PC-9 (cell line): ENCODE data around the gene FAM229A. TPM values are rescaled to one million over a fixed set of nuclear protein-coding genes. Genes with fewer than 3 reads are reported as not detected.

ENCODE experiments used
- BruUV-seq: library from RNA; stranded (reverse); fragments of 400-500 nt; replicated peaks from 2 replicates; lab custom pipeline; 2021; lab: Mats Ljungman, UMichigan
- CTCF ChIA-PET: fragments of 300-600 bp; sonication (Branson Sonifier 250); formaldehyde crosslinking; loops from one replicate; lab custom pipeline; 2022; ENCODE audit warnings: antibody characterized with exemption; lab: Charles Lee
- POLR2A ChIA-PET: fragments of 300-600 bp; sonication (Branson Sonifier 250); formaldehyde crosslinking; loops from one replicate; lab custom pipeline; 2022; ENCODE audit warnings: antibody characterized with exemption; ENCODE audit not compliant: unreplicated experiment; lab: Charles Lee
- DNase-seq, 2 experiments: peaks; one replicate each; pipeline versions ENCODE4 v3.0.0 to v3.0.0-alpha.2; 2015 to 2022; ENCODE audit warnings: mixed read lengths in 1 of 2
- H2AFZ ChIP-seq: fragments of 200-600 bp; sonication (generic); 2 replicates; pipeline ENCODE4 v1.8.1; 2017; ENCODE audit warnings: antibody characterized with exemption
- H3F3A ChIP-seq: fragments of 200-600 bp; sonication (generic); 2 replicates; pipeline ENCODE4 v1.8.1; 2017; ENCODE audit warnings: antibody characterized with exemption, mild to moderate bottlenecking, low read depth; ENCODE audit not compliant: insufficient read depth
- H3K27ac ChIP-seq: fragments of 200-600 bp; sonication (generic); 2 replicates; pipeline ENCODE4 v1.6.1; 2016; ENCODE audit warnings: mixed run types
- H3K27me3 ChIP-seq: fragments of 200-600 bp; sonication (generic); 2 replicates; pipeline ENCODE4 v1.6.1; 2016; ENCODE audit warnings: low read depth, mixed run types; ENCODE audit not compliant: insufficient read depth
- H3K36me3 ChIP-seq: fragments of 200-600 bp; sonication (generic); 2 replicates; pipeline ENCODE4 v1.6.1; 2016; ENCODE audit warnings: low read depth, mixed run types
- H3K4me1 ChIP-seq: fragments of 200-600 bp; sonication (generic); replicated peaks from 2 replicates; pipeline ENCODE4 v1.6.1; 2016; ENCODE audit warnings: mixed run types; ENCODE audit not compliant: insufficient read depth
- H3K4me2 ChIP-seq: fragments of 200-600 bp; sonication (generic); 2 replicates; pipeline ENCODE4 v1.6.1; 2017; ENCODE audit warnings: mixed run types
- H3K4me3 ChIP-seq: fragments of 200-600 bp; sonication (generic); 2 replicates; pipeline ENCODE4 v1.6.1; 2016; ENCODE audit warnings: mixed run types
- H3K79me2 ChIP-seq: fragments of 200-600 bp; sonication (generic); 2 replicates; pipeline ENCODE4 v1.6.1; 2017; ENCODE audit warnings: low read depth, mixed run types
- H3K9me2 ChIP-seq: fragments of 200-600 bp; sonication (generic); 2 replicates; pipeline ENCODE4 v1.8.1; 2017; ENCODE audit warnings: mild to moderate bottlenecking; ENCODE audit not compliant: insufficient read depth
- H3K9me3 ChIP-seq: fragments of 200-600 bp; sonication (generic); 2 replicates; pipeline ENCODE4 v1.8.1; 2016; ENCODE audit warnings: low read depth; ENCODE audit not compliant: insufficient read depth
- H4K20me1 ChIP-seq: fragments of 200-600 bp; sonication (generic); 2 replicates; pipeline ENCODE4 v1.8.1; 2017; ENCODE audit not compliant: insufficient read depth
- CTCF ChIP-seq: fragments of 200-600 bp; sonication (generic); conservative IDR thresholded peaks from 2 replicates; pipeline ENCODE4 v1.6.1; 2017; ENCODE audit warnings: mixed run types, antibody characterized with exemption, mild to moderate bottlenecking, moderate library complexity
- EZH2 ChIP-seq: fragments of 200-600 bp; sonication (generic); IDR thresholded peaks from 2 replicates; pipeline ENCODE4 v1.8.0; 2017; ENCODE audit warnings: antibody characterized with exemption, low read depth
- intact Hi-C: fragments of 100-400 bp; cut with micrococcal nuclease; formaldehyde crosslinking; loops from one replicate; pipeline ENCODE4 v1.10.0; 2022; ENCODE audit not compliant: unreplicated experiment
- total RNA-seq: library from RNA; stranded (reverse); gene quantifications from 2 replicates; pipeline ENCODE4 v1.2.3, GENCODE V29; 2021

Gene FAM229A
- total RNA-seq, 1 experiment from 2014 or later = 13.1 TPM

GRCh38 chr1:32388641-32389040 lies 26.4 kb upstream of the FAM229A start:
- Histone ChIP-seq H3K36me3 (peaks cover 24% of the 10 kb centered on the region), H3K9me3 (no peaks in the 10 kb centered on the region)

GRCh38 chr1:32386676-32387392 lies 24.5 kb upstream of the FAM229A start:
- POLR2A ChIA-PET = no interaction called here
- H3K4me1 ChIP-seq = no peaks in the 10 kb centered on the region
- no peak overlapping the region for H3K27ac ChIP-seq
- peaks cover 32% of the 10 kb centered on the region for H3K36me3 ChIP-seq
- no peak for DNase-seq
- H3K27me3 ChIP-seq = no peaks in the 10 kb centered on the region
- BruUV-seq = no TSS peak
- no peaks in the 10 kb centered on the region for H3K9me3 ChIP-seq
- intact Hi-C loops = no loop called here
- H3K4me3 ChIP-seq = no peak overlapping the region
- 0 out of 2 replicates have a peak, but pooled peaks cover 3% of the 10 kb centered on the region for H3F3A ChIP-seq
- peaks cover 4% of the 10 kb centered on the region for H4K20me1 ChIP-seq
- peaks cover 15% of the 10 kb centered on the region for H3K79me2 ChIP-seq
- H2AFZ ChIP-seq = no peak overlapping the region
- no peaks in the 10 kb centered on the region for H3K9me2 ChIP-seq
- TF ChIP-seq CTCF (no peak), EZH2 (no peak)
- H3K4me2 ChIP-seq = no peak overlapping the region
- CTCF ChIA-PET = no interaction called here

More at GRCh38 chr1:32388641-32389040, 26.4 kb upstream of the FAM229A start:
- Histone ChIP-seq H4K20me1 (peaks cover 6% of the 10 kb centered on the region), H3K4me2 (no peak overlapping the region), H3K79me2 (peaks cover 33% of the 10 kb centered on the region), H3K4me1 (peaks cover 12% of the 10 kb centered on the region), H3K4me3 (no peak overlapping the region), H3K9me2 (no peaks in the 10 kb centered on the region), H3K27ac (no peak overlapping the region), H3F3A (0 out of 2 replicates have a peak, but pooled peaks cover 3% of the 10 kb centered on the region), H3K27me3 (no peaks in the 10 kb centered on the region), H2AFZ (no peak overlapping the region)
- no TSS peak for BruUV-seq
- CTCF ChIA-PET = no interaction called here
- TF ChIP-seq EZH2 = no peak
- no peak for TF ChIP-seq CTCF
- DNase-seq = no peak
- intact Hi-C loops = no loop called here
- POLR2A ChIA-PET = no interaction called here

- no peaks in the 10 kb centered on the region for H3K9me3 ChIP-seq
- no peak overlapping the region for H3K27ac ChIP-seq
- no peaks in the 10 kb centered on the region for H3K79me2 ChIP-seq
- H3K27me3 ChIP-seq = no peaks in the 10 kb centered on the region
- H3K9me2 ChIP-seq = no peaks in the 10 kb centered on the region
- no peaks in the 10 kb centered on the region for H3K4me1 ChIP-seq
- DNase-seq = no peak
- H3K4me3 ChIP-seq = no peak overlapping the region
- no peaks in the 10 kb centered on the region; the same call in 1 of the 2 replicates for H3F3A ChIP-seq
- H3K36me3 ChIP-seq = peaks cover 40% of the 10 kb centered on the region
- peaks cover 10% of the 10 kb centered on the region; the same call in 1 of the 2 replicates for H4K20me1 ChIP-seq
- intact Hi-C loops = no loop called here
- no peak overlapping the region for H2AFZ ChIP-seq
- no TSS peak for BruUV-seq
- no peak overlapping the region for H3K4me2 ChIP-seq
- ChIA-PET CTCF (no interaction called here), POLR2A (no interaction called here)
- TF ChIP-seq EZH2 (no peak), CTCF (no peak)
Observed at GRCh38 chr1:32380057-32380456, 17.8 kb upstream of the FAM229A start.
